Body of pancreas (tissue), 4 donors: ENCODE data around the gene MYO10.

ENCODE experiments used
- POLR2A ChIP-seq, 3 donors: fragments of 450-650 bp; IDR thresholded peaks; one replicate each; pipeline ENCODE4 v1.6.1; 2016; ENCODE audit warnings: antibody characterized with exemption in 3 of 3, mild to moderate bottlenecking in 2 of 3
- TF ChIP-seq, protein P1 (sequence below), 7 experiments: fragments of 450-650 bp in 4 of 7; fragments of 200-600 bp in 3 of 7; sonication (generic) in 3 of 7; IDR thresholded peaks; one replicate each; pipeline ENCODE4 v1.5.1; 2016 to 2019; ENCODE audit warnings: antibody characterized with exemption in 7 of 7

DNA sequence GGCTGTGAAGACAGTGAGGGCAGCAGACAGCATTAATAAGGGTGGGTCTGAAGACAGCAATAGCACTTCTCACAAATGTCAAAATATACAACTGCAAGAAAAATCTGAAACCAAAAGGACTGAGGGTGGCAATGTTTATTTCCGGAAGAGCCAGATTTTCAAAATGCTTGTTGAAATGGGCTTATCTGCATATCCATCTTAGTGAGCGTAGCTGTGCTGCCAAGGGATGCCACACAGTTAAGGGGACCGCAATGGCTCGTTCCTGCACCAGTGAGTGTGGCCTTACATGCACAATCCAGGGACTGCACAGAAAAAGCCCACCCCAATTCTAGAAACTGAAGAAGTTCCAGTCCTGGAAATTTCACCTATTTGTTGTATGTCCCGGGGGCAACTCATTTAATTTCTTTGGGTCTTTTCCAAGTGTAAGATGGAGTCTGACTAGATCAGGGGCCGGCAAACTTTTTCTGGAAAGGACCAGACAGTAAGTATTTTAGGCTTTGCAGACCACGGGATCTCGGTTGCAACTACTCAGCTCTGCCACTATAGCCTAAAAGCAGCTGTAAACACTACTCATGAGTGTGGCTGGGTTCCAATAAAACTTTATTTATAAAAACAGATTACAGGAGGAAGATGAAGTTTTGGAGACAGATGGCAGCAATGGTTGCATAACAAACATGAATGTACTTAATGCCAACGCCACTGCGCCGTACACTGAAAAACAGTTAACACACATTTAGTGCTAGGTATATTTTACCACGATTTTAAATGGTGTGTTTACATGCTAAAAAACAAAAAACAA lies 154.1 kb downstream of the MYO10 start:
- TF ChIP-seq POLR2A (IDR thresholded peaks at IDR 0.05), result no peak
- TF ChIP-seq, protein P1, sequence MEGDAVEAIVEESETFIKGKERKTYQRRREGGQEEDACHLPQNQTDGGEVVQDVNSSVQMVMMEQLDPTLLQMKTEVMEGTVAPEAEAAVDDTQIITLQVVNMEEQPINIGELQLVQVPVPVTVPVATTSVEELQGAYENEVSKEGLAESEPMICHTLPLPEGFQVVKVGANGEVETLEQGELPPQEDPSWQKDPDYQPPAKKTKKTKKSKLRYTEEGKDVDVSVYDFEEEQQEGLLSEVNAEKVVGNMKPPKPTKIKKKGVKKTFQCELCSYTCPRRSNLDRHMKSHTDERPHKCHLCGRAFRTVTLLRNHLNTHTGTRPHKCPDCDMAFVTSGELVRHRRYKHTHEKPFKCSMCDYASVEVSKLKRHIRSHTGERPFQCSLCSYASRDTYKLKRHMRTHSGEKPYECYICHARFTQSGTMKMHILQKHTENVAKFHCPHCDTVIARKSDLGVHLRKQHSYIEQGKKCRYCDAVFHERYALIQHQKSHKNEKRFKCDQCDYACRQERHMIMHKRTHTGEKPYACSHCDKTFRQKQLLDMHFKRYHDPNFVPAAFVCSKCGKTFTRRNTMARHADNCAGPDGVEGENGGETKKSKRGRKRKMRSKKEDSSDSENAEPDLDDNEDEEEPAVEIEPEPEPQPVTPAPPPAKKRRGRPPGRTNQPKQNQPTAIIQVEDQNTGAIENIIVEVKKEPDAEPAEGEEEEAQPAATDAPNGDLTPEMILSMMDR (IDR thresholded peaks at IDR 0.05), result no peak
